ENCODE data around the gene LRPAP1. TPM values are rescaled to one million over a fixed set of nuclear protein-coding genes. Genes with fewer than 3 reads are reported as not detected.

The LRPAP1 gene
- polyA plus RNA-seq, 1 of the 3 experiments (the other 2 are of a cell fraction), result 209 TPM

DNA sequence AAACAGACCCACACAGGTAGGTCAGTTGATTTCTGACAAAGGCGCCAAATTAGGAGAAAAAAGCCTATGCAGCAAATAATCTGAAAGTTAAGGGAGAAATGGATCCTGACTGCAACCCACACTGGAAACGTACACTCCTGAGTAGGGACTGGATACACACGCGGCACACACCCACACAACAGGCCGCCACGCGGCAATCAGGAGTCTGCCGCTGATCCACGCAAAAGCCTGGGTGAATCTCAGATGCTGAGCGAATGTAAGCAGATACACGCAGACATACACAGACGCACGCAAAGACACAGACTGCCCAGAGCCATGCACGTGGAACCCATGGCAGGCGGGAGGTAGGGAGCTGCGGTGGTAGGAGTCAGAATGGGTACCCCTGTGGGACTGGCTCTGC lies 21.7 kb downstream of the LRPAP1 start:
- H3K9me2 ChIP-seq, result no peaks in the 10 kb centered on the region
- no peaks in the 10 kb centered on the region for H3F3A ChIP-seq (replicated peaks; ENCODE audit: insufficient read depth)
- 90% methylated on average over 16 of the region's 16 CpGs for WGBS (ENCODE audit: low lambda C conversion rate)
- H3K27me3 ChIP-seq (ENCODE audit: insufficient read depth), result no peaks in the 10 kb centered on the region
- no peak overlapping the region for H3K27ac ChIP-seq (ENCODE audit: low read depth in 2 of 2, low read length in 1 of 2)
- POLR2A ChIA-PET, result no interaction called here
- no peaks in the 10 kb centered on the region; the same call in 1 of the 2 replicates for H3K79me2 ChIP-seq (ENCODE audit: insufficient read depth)
- CTCF ChIA-PET, result no interaction called here
- DNase-seq, result no peak
- H3K4me2 ChIP-seq, result no peak overlapping the region
- H2AFZ ChIP-seq (ENCODE audit: low read depth), result no peak overlapping the region
- TF ChIP-seq GABPA (IDR thresholded peaks at IDR 0.05; ENCODE audit: low read depth), result no peak
- no peak for TF ChIP-seq POLR2AphosphoS5 (IDR thresholded peaks at IDR 0.05; ENCODE audit: low read depth, low read length)
- no peak for TF ChIP-seq JUND (IDR thresholded peaks at IDR 0.05)
- no peak for TF ChIP-seq RAD21 (IDR thresholded peaks at IDR 0.05; ENCODE audit: low read length)
- TF ChIP-seq NRF1 (IDR thresholded peaks at IDR 0.05; ENCODE audit: low read depth, low read length), result no peak
- no peak for TF ChIP-seq GATA2 (CRISPR knock-in tag; IDR thresholded peaks at IDR 0.05)
- TF ChIP-seq, protein P1, sequence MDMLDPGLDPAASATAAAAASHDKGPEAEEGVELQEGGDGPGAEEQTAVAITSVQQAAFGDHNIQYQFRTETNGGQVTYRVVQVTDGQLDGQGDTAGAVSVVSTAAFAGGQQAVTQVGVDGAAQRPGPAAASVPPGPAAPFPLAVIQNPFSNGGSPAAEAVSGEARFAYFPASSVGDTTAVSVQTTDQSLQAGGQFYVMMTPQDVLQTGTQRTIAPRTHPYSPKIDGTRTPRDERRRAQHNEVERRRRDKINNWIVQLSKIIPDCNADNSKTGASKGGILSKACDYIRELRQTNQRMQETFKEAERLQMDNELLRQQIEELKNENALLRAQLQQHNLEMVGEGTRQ (IDR thresholded peaks at IDR 0.05; ENCODE audit: borderline replicate concordance, low read depth, low read length), result no peak
- TF ChIP-seq, protein P2, sequence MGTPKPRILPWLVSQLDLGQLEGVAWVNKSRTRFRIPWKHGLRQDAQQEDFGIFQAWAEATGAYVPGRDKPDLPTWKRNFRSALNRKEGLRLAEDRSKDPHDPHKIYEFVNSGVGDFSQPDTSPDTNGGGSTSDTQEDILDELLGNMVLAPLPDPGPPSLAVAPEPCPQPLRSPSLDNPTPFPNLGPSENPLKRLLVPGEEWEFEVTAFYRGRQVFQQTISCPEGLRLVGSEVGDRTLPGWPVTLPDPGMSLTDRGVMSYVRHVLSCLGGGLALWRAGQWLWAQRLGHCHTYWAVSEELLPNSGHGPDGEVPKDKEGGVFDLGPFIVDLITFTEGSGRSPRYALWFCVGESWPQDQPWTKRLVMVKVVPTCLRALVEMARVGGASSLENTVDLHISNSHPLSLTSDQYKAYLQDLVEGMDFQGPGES (IDR thresholded peaks at IDR 0.05; ENCODE audit: low read depth, low read length), result no peak
- TF ChIP-seq FOSL2 (IDR thresholded peaks at IDR 0.05; ENCODE audit: borderline replicate concordance, low read depth), result no peak
- TF ChIP-seq TEAD4 (IDR thresholded peaks at IDR 0.05; ENCODE audit: borderline replicate concordance, insufficient read depth), result no peak
- no peak for TF ChIP-seq ELF1 (IDR thresholded peaks at IDR 0.05)
- TF ChIP-seq SIN3A (IDR thresholded peaks at IDR 0.05; ENCODE audit: borderline replicate concordance, low read depth, low read length), result no peak
- TF ChIP-seq TCF12 (IDR thresholded peaks at IDR 0.05), result no peak
- no peak for TF ChIP-seq MEF2A (IDR thresholded peaks at IDR 0.05; ENCODE audit: borderline replicate concordance, low read depth)
- TF ChIP-seq EP300 (IDR thresholded peaks at IDR 0.05; ENCODE audit: borderline replicate concordance in 1 of 2, low read depth in 1 of 2, low read length in 1 of 2), result no peak
- TF ChIP-seq, protein P3, sequence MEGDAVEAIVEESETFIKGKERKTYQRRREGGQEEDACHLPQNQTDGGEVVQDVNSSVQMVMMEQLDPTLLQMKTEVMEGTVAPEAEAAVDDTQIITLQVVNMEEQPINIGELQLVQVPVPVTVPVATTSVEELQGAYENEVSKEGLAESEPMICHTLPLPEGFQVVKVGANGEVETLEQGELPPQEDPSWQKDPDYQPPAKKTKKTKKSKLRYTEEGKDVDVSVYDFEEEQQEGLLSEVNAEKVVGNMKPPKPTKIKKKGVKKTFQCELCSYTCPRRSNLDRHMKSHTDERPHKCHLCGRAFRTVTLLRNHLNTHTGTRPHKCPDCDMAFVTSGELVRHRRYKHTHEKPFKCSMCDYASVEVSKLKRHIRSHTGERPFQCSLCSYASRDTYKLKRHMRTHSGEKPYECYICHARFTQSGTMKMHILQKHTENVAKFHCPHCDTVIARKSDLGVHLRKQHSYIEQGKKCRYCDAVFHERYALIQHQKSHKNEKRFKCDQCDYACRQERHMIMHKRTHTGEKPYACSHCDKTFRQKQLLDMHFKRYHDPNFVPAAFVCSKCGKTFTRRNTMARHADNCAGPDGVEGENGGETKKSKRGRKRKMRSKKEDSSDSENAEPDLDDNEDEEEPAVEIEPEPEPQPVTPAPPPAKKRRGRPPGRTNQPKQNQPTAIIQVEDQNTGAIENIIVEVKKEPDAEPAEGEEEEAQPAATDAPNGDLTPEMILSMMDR (IDR thresholded peaks at IDR 0.05), result no peak
- no peak overlapping the region for H3K9ac ChIP-seq
- H3K4me3 ChIP-seq (ENCODE audit: low read depth in 2 of 2, low read length in 1 of 2), result no peak overlapping the region
- no peaks in the 10 kb centered on the region for H3K4me1 ChIP-seq (ENCODE audit: control insufficient read depth in 1 of 2, insufficient read depth in 2 of 2, low read depth in 1 of 2, low read length in 1 of 2)
- peaks cover 18 to 65% of the 10 kb centered on the region in 2 experiments for H3K36me3 ChIP-seq (replicated peaks in 1 of 2; ENCODE audit: control insufficient read depth in 1 of 2, insufficient read depth in 2 of 2, low read length in 1 of 2)
- H4K20me1 ChIP-seq (ENCODE audit: insufficient read depth), result no peaks in the 10 kb centered on the region
- no peaks in the 10 kb centered on the region for H3K9me3 ChIP-seq

DNA sequence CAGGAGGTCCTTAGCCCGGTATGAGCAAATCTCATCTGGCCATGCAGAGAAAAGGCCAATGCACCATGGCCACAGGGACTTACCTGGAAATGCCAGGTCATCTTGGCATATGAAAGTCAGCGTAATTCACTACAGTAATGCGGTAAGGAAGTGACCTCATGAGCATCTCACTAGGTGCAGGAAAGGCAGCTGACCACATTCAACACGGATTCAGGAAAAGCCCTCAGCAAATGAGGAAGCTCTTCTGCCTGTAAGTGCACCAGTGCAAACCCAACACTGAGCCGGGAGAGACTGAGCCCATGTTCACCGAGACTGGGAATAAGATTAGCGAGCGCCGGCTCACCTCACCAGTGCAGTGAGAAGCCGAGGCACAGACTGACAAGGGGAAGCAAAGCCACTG lies 23.7 kb downstream of the LRPAP1 start:
- H3K79me2 ChIP-seq (ENCODE audit: insufficient read depth), result no peaks in the 10 kb centered on the region; the same call in 1 of the 2 replicates
- no peaks in the 10 kb centered on the region for H3K27me3 ChIP-seq (ENCODE audit: insufficient read depth)
- TF ChIP-seq TAF1 (IDR thresholded peaks at IDR 0.05; ENCODE audit: borderline replicate concordance, low read depth, low read length), result no peak
- TF ChIP-seq YY1 (IDR thresholded peaks at IDR 0.05; ENCODE audit: low read depth), result no peak
- no peak for TF ChIP-seq TCF12 (IDR thresholded peaks at IDR 0.05)
- DNase-seq, result no peak
- H3K9me3 ChIP-seq, result no peaks in the 10 kb centered on the region
- H3K9ac ChIP-seq, result no peak overlapping the region
- H3K36me3 ChIP-seq (replicated peaks in 1 of 2; ENCODE audit: control insufficient read depth in 1 of 2, insufficient read depth in 2 of 2, low read length in 1 of 2), result peaks cover 18 to 51% of the 10 kb centered on the region in 2 experiments
- no peaks in the 10 kb centered on the region for H3K9me2 ChIP-seq
- no peaks in the 10 kb centered on the region for H3F3A ChIP-seq (replicated peaks; ENCODE audit: insufficient read depth)
- WGBS (ENCODE audit: low lambda C conversion rate), result 97% methylated on average over 10 of the region's 10 CpGs
- H3K4me2 ChIP-seq, result no peak overlapping the region
- CTCF ChIA-PET, result no interaction called here
- POLR2A ChIA-PET, result no interaction called here
- H3K4me3 ChIP-seq (ENCODE audit: low read depth in 2 of 2, low read length in 1 of 2), result no peak overlapping the region
- H3K4me1 ChIP-seq (ENCODE audit: control insufficient read depth in 1 of 2, insufficient read depth in 2 of 2, low read depth in 1 of 2, low read length in 1 of 2), result no peaks in the 10 kb centered on the region
- H3K27ac ChIP-seq (ENCODE audit: low read depth in 2 of 2, low read length in 1 of 2), result no peak overlapping the region
- no peaks in the 10 kb centered on the region for H4K20me1 ChIP-seq (ENCODE audit: insufficient read depth)
- no peak overlapping the region for H2AFZ ChIP-seq (ENCODE audit: low read depth)

Measured in SK-N-SH (cell line).